ENCODE data around the gene AKT1S1. TPM values are rescaled to one million over a fixed set of nuclear protein-coding genes. Genes with fewer than 3 reads are reported as not detected.

The AKT1S1 gene
- total and polyA plus RNA-seq, 2 of the 13 experiments (the other 11 are each of a cell fraction or from before 2014, with no cell fraction given) = 13.5 to 27.8 TPM

GRCh38 chr19:49894011-49894664 lies 17.0 kb upstream of the AKT1S1 start:
- intact Hi-C loops (cut with micrococcal nuclease; ENCODE audit: unreplicated experiment) = no loop called here
- Histone ChIP-seq H3K9me3 (ENCODE audit: low read length) (no peaks in the 10 kb centered on the region), H3K4me3 (replicated peaks in 1 of 3; ENCODE audit: insufficient read depth in 1 of 3, low read depth in 2 of 3, low read length in 3 of 3) (no peak overlapping the region), H3K79me2 (ENCODE audit: insufficient read depth, low read length) (no peaks in the 10 kb centered on the region), H4K20me1 (ENCODE audit: insufficient read depth, low read length) (no peaks in the 10 kb centered on the region), H3K4me2 (ENCODE audit: low read depth, low read length) (no peak overlapping the region), H3K27me3 (ENCODE audit: control insufficient read depth in 1 of 2, insufficient read depth in 2 of 2, low read length in 2 of 2) (peaks cover 9 to 17% of the 10 kb centered on the region in 2 experiments; a peak in 4 of 5 replicates), H3K27ac (ENCODE audit: extremely low read length, insufficient read depth, low read length) (no peak overlapping the region), H2AFZ (ENCODE audit: low read length) (no peak overlapping the region), H3K36me3 (replicated peaks in 1 of 2; ENCODE audit: control insufficient read depth in 1 of 2, insufficient read depth in 2 of 2, low read length in 2 of 2) (no peaks in the 10 kb centered on the region), H3K4me1 (ENCODE audit: insufficient read depth, low read length) (peaks cover 18% of the 10 kb centered on the region), H3K9ac (ENCODE audit: insufficient read depth, low read depth, low read length) (no peak overlapping the region)
- no peak for DNase-seq (ENCODE audit: low spot score)
- in situ Hi-C loops (cut with HindIII; ENCODE audit: extremely low pct_ligation_motif_present, low pct_unique_long_range_greater_than_20kb) = no loop called here
- BruUV-seq (replicated peaks) = no TSS peak
- POLR2A ChIA-PET = no interaction called here
- WGBS (ENCODE audit: low lambda C conversion rate) = 52% methylated on average over 12 of the region's 18 CpGs
- no peak for ATAC-seq
- TF ChIP-seq RNF2 (conservative IDR thresholded peaks at IDR 0.05; ENCODE audit: low read depth) = no peak
- no peak for TF ChIP-seq SMARCE1 (IDR thresholded peaks at IDR 0.05; ENCODE audit: borderline replicate concordance)
- no peak for TF ChIP-seq KAT7 (CRISPR knock-in tag; IDR thresholded peaks at IDR 0.05; ENCODE audit: borderline replicate concordance)
- TF ChIP-seq ATM (IDR thresholded peaks at IDR 0.05; ENCODE audit: borderline replicate concordance) = no peak
- TF ChIP-seq ZSCAN9 (CRISPR knock-in tag; IDR thresholded peaks at IDR 0.05; ENCODE audit: borderline replicate concordance) = no peak
- TF ChIP-seq GTF2F1 (IDR thresholded peaks at IDR 0.05; ENCODE audit: low read length) = no peak
- TF ChIP-seq XRCC5 (optimal IDR thresholded peaks at IDR 0.05; ENCODE audit: low read length) = no peak
- no peak for TF ChIP-seq ZNF569 (CRISPR knock-in tag; IDR thresholded peaks at IDR 0.05; ENCODE audit: borderline replicate concordance)
- TF ChIP-seq, protein P1, sequence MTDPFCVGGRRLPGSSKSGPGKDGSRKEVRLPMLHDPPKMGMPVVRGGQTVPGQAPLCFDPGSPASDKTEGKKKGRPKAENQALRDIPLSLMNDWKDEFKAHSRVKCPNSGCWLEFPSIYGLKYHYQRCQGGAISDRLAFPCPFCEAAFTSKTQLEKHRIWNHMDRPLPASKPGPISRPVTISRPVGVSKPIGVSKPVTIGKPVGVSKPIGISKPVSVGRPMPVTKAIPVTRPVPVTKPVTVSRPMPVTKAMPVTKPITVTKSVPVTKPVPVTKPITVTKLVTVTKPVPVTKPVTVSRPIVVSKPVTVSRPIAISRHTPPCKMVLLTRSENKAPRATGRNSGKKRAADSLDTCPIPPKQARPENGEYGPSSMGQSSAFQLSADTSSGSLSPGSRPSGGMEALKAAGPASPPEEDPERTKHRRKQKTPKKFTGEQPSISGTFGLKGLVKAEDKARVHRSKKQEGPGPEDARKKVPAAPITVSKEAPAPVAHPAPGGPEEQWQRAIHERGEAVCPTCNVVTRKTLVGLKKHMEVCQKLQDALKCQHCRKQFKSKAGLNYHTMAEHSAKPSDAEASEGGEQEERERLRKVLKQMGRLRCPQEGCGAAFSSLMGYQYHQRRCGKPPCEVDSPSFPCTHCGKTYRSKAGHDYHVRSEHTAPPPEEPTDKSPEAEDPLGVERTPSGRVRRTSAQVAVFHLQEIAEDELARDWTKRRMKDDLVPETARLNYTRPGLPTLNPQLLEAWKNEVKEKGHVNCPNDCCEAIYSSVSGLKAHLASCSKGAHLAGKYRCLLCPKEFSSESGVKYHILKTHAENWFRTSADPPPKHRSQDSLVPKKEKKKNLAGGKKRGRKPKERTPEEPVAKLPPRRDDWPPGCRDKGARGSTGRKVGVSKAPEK (CRISPR knock-in tag; IDR thresholded peaks at IDR 0.05; ENCODE audit: borderline replicate concordance) = no peak
- TF ChIP-seq RXRB (CRISPR knock-in tag; IDR thresholded peaks at IDR 0.05; ENCODE audit: borderline replicate concordance) = no peak
- TF ChIP-seq, protein P2, sequence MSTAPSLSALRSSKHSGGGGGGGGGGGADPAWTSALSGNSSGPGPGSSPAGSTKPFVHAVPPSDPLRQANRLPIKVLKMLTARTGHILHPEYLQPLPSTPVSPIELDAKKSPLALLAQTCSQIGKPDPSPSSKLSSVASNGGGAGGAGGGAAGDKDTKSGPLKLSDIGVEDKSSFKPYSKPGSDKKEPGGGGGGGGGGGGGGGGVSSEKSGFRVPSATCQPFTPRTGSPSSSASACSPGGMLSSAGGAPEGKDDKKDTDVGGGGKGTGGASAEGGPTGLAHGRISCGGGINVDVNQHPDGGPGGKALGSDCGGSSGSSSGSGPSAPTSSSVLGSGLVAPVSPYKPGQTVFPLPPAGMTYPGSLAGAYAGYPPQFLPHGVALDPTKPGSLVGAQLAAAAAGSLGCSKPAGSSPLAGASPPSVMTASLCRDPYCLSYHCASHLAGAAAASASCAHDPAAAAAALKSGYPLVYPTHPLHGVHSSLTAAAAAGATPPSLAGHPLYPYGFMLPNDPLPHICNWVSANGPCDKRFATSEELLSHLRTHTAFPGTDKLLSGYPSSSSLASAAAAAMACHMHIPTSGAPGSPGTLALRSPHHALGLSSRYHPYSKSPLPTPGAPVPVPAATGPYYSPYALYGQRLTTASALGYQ (CRISPR knock-in tag; IDR thresholded peaks at IDR 0.05) = no peak
- TF ChIP-seq GZF1 (CRISPR knock-in tag; IDR thresholded peaks at IDR 0.05) = no peak
- no peak for TF ChIP-seq ZNF547 (CRISPR knock-in tag; IDR thresholded peaks at IDR 0.05)
- no peak for TF ChIP-seq ZNF891 (CRISPR knock-in tag; IDR thresholded peaks at IDR 0.05)
- CTCF ChIA-PET (ENCODE audit: low intra/inter-chr PET ratio, low total read pairs) = no interaction called here
- no peak for FAIRE-seq
